Neural progenitor cell (in vitro differentiated cells): ENCODE data around the gene PI4K2B.

Experiments used
- EZH2 ChIP-seq: fragments of 200-600 bp; sonication (generic); IDR thresholded peaks from 2 replicates; pipeline ENCODE4 v1.6.1; 2017; ENCODE audit warnings: antibody characterized with exemption, mild to moderate bottlenecking, moderate library complexity
- EZH2phosphoT487 ChIP-seq: fragments of 200-600 bp; sonication (generic); IDR thresholded peaks from 2 replicates; pipeline ENCODE4 v1.6.1; 2017; ENCODE audit warnings: antibody characterized with exemption
- TF ChIP-seq, protein P1 (sequence below): fragments of 200-600 bp; sonication (generic); IDR thresholded peaks from 2 replicates; pipeline ENCODE4 v1.5.1; 2017; ENCODE audit warnings: antibody characterized with exemption, mild to moderate bottlenecking

DNA sequence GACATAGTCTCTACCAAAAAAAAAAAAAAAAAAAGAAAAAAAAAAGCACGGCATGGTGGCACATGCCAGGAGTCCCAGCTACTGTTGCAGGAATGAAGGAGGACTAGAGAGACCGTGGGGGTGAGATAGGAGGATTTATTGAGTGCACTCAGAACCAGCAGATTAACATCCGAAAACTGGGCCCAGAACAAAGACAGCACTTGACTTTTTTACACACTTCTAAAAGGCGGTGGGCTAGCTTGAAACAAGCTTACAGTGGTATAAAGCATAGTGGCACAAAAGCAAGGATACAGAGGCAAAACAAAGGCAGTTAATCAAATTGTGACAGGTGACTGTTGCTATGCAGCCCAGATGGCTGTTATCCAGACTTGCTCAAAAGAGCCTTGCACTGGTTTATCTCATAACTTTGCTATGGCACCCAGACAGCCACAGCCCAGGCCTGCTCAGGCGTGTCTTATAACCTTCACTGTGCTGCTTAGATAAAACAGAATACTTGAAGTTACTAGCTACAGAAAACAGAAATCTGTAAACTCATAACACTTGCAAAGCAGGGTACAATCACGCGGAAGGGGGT, 9.9 kb upstream of the PI4K2B start:
- TF ChIP-seq, protein P1, sequence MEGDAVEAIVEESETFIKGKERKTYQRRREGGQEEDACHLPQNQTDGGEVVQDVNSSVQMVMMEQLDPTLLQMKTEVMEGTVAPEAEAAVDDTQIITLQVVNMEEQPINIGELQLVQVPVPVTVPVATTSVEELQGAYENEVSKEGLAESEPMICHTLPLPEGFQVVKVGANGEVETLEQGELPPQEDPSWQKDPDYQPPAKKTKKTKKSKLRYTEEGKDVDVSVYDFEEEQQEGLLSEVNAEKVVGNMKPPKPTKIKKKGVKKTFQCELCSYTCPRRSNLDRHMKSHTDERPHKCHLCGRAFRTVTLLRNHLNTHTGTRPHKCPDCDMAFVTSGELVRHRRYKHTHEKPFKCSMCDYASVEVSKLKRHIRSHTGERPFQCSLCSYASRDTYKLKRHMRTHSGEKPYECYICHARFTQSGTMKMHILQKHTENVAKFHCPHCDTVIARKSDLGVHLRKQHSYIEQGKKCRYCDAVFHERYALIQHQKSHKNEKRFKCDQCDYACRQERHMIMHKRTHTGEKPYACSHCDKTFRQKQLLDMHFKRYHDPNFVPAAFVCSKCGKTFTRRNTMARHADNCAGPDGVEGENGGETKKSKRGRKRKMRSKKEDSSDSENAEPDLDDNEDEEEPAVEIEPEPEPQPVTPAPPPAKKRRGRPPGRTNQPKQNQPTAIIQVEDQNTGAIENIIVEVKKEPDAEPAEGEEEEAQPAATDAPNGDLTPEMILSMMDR, result no peak
- TF ChIP-seq EZH2 (no peak), EZH2phosphoT487 (no peak)
